Measurements from ENCODE around the gene CENPN.

GRCh38 chr16:81008505-81008789, 1.4 kb downstream of the CENPN start:
- TF ChIP-seq TAF1 (IDR thresholded peaks at IDR 0.05; ENCODE audit: low read depth, low read length) (no peak), RNF2 (IDR thresholded peaks at IDR 0.05; ENCODE audit: borderline replicate concordance, low read depth, low read length, missing control alignments, poor library complexity, severe bottlenecking) (no peak), POLR2A (IDR thresholded peaks at IDR 0.05; ENCODE audit: control extremely low read depth in 1 of 2, low read depth in 2 of 2, low read length in 2 of 2) (no peak), RAD21 (IDR thresholded peaks at IDR 0.05 in 1 of 2, conservative IDR thresholded peaks at IDR 0.05 in 1 of 2; ENCODE audit: low read depth in 2 of 2, low read length in 2 of 2) (no peak), SP4 (IDR thresholded peaks at IDR 0.05; ENCODE audit: low read length) (no peak), ZNF274 (IDR thresholded peaks at IDR 0.05; ENCODE audit: borderline replicate concordance, extremely low read depth, low read length) (no peak), JUND (IDR thresholded peaks at IDR 0.05; ENCODE audit: low read length) (no peak), RXRA (IDR thresholded peaks at IDR 0.05; ENCODE audit: insufficient read depth, low read depth, low read length) (no peak), GABPA (IDR thresholded peaks at IDR 0.05; ENCODE audit: borderline replicate concordance, insufficient read depth, low read length) (no peak)
- TF ChIP-seq, protein P1, sequence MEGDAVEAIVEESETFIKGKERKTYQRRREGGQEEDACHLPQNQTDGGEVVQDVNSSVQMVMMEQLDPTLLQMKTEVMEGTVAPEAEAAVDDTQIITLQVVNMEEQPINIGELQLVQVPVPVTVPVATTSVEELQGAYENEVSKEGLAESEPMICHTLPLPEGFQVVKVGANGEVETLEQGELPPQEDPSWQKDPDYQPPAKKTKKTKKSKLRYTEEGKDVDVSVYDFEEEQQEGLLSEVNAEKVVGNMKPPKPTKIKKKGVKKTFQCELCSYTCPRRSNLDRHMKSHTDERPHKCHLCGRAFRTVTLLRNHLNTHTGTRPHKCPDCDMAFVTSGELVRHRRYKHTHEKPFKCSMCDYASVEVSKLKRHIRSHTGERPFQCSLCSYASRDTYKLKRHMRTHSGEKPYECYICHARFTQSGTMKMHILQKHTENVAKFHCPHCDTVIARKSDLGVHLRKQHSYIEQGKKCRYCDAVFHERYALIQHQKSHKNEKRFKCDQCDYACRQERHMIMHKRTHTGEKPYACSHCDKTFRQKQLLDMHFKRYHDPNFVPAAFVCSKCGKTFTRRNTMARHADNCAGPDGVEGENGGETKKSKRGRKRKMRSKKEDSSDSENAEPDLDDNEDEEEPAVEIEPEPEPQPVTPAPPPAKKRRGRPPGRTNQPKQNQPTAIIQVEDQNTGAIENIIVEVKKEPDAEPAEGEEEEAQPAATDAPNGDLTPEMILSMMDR (IDR thresholded peaks at IDR 0.05; ENCODE audit: control extremely low read depth in 1 of 3, insufficient read depth in 1 of 3, low read depth in 1 of 3, low read length in 3 of 3), result no peak
- TF ChIP-seq, protein P2, sequence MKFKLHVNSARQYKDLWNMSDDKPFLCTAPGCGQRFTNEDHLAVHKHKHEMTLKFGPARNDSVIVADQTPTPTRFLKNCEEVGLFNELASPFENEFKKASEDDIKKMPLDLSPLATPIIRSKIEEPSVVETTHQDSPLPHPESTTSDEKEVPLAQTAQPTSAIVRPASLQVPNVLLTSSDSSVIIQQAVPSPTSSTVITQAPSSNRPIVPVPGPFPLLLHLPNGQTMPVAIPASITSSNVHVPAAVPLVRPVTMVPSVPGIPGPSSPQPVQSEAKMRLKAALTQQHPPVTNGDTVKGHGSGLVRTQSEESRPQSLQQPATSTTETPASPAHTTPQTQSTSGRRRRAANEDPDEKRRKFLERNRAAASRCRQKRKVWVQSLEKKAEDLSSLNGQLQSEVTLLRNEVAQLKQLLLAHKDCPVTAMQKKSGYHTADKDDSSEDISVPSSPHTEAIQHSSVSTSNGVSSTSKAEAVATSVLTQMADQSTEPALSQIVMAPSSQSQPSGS (IDR thresholded peaks at IDR 0.05; ENCODE audit: low read length), result no peak
- TF ChIP-seq, protein P3, sequence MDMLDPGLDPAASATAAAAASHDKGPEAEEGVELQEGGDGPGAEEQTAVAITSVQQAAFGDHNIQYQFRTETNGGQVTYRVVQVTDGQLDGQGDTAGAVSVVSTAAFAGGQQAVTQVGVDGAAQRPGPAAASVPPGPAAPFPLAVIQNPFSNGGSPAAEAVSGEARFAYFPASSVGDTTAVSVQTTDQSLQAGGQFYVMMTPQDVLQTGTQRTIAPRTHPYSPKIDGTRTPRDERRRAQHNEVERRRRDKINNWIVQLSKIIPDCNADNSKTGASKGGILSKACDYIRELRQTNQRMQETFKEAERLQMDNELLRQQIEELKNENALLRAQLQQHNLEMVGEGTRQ (IDR thresholded peaks at IDR 0.05; ENCODE audit: low read length), result no peak
